K562 (cell line): ENCODE data around the gene UFSP1. TPM values are rescaled to one million over a fixed set of nuclear protein-coding genes. Genes with fewer than 3 reads are reported as not detected.

Experiments
- ATF7 ChIP-seq: fragments of 450-650 bp; IDR thresholded peaks from 2 replicates; pipeline ENCODE4 v1.7.1; 2014; ENCODE audit warnings: mild to moderate bottlenecking, moderate library complexity
- BCL6 ChIP-seq: fragments of 250-450 bp; sonication (Bioruptor Pico); IDR thresholded peaks from 2 replicates; pipeline ENCODE4 v1.4.0; 2020
- DMBX1 ChIP-seq: fragments of 250-450 bp; sonication (Bioruptor Pico); IDR thresholded peaks from 2 replicates; pipeline ENCODE4 v1.8.0; 2022; ENCODE audit warnings: inconsistent platforms, mild to moderate bottlenecking, moderate library complexity, borderline replicate concordance
- ERF ChIP-seq: fragments of 450-650 bp; formaldehyde crosslinking; IDR thresholded peaks from 2 replicates; pipeline ENCODE4 v1.4.0; 2020; ENCODE audit warnings: mild to moderate bottlenecking, mixed read lengths
- FOXK2 ChIP-seq, 2 experiments: fragments of 450-650 bp; IDR thresholded peaks in 1 of 2; conservative IDR thresholded peaks in 1 of 2; 2 replicates each; pipeline ENCODE4 v1.6.1; 2016; ENCODE audit warnings: low read depth in 2 of 2, mild to moderate bottlenecking in 1 of 2
- GATAD2A ChIP-seq: fragments of 450-650 bp; IDR thresholded peaks from 2 replicates; pipeline ENCODE4 v1.6.1; 2017
- GTF2A2 ChIP-seq: IDR thresholded peaks from 2 replicates; pipeline ENCODE4 v1.6.1; 2016; ENCODE audit warnings: mild to moderate bottlenecking, missing genetic modification characterization, missing compliant biosample characterization
- HSF4 ChIP-seq: fragments of 250-450 bp; sonication (Bioruptor Pico); IDR thresholded peaks from 2 replicates; pipeline ENCODE4 v2.1.2; 2022; ENCODE audit warnings: mild to moderate bottlenecking, moderate library complexity, borderline replicate concordance
- SIN3A ChIP-seq, 2 experiments: fragments of 150-350 bp in 1 of 2; IDR thresholded peaks; 2 replicates each; pipeline ENCODE4 v1.6.1; 2011 to 2016; ENCODE audit warnings: borderline replicate concordance in 2 of 2, low read depth in 2 of 2, low read length in 2 of 2, mild to moderate bottlenecking in 2 of 2, moderate library complexity in 2 of 2; ENCODE audit not compliant: control insufficient read depth in 1 of 2
- SRSF3 ChIP-seq: fragments of 200-400 bp; formaldehyde crosslinking; IDR thresholded peaks from 2 replicates; pipeline ENCODE4 v1.6.1; 2016; ENCODE audit warnings: mild to moderate bottlenecking, low read length, moderate library complexity; ENCODE audit not compliant: insufficient read depth
- YY1 ChIP-seq, 3 experiments: IDR thresholded peaks; 2 replicates each; pipeline ENCODE4 v1.6.1; 2011; ENCODE audit warnings: low read length in 2 of 3, mild to moderate bottlenecking in 2 of 3, moderate library complexity in 2 of 3, borderline replicate concordance in 1 of 3, control low read depth in 1 of 3, low read depth in 1 of 3; ENCODE audit not compliant: insufficient read depth in 3 of 3, insufficient replicate concordance in 2 of 3, control insufficient read depth in 1 of 3, insufficient read length in 1 of 3; ENCODE audit errors: extremely low read depth in 1 of 3
- ZNF165 ChIP-seq: fragments of 250-450 bp; sonication (Bioruptor Pico); IDR thresholded peaks from 2 replicates; pipeline ENCODE4 v1.4.0; 2020; ENCODE audit warnings: borderline replicate concordance
- ZNF384 ChIP-seq: IDR thresholded peaks from 2 replicates; pipeline ENCODE4 v1.6.1; 2012; ENCODE audit warnings: low read depth, low read length, improper control_type of control experiment
- ZNF583 ChIP-seq: fragments of 250-450 bp; sonication (Bioruptor Pico); IDR thresholded peaks from 2 replicates; pipeline ENCODE4 v1.4.0; 2020
- ZNF584 ChIP-seq: fragments of 200-800 bp; sonication (Bioruptor generic); IDR thresholded peaks from 2 replicates; pipeline ENCODE4 v1.6.1; 2016; ENCODE audit warnings: low read depth, mild to moderate bottlenecking, missing genetic modification characterization, missing compliant biosample characterization
- ZNF717 ChIP-seq: fragments of 250-450 bp; sonication (Bioruptor Pico); IDR thresholded peaks from 2 replicates; pipeline ENCODE4 v1.5.0; 2021
- polyA plus RNA-seq, 8 experiments: library from polyadenylated mRNA; depleted of rRNA in 4 of 8; stranded (reverse) in 5 of 8; unstranded in 3 of 8; fragments of >200 nt; fragmentation: Nextera tagmentation in 2 of 8; fragmentation: Illumina TruSeq in 1 of 8; extraction: Ambion mirVana in 2 of 8; extraction: Trizol in 1 of 8; gene quantifications; 2 replicates each; pipeline versions ENCODE4 v1.2.1 to v1.2.3, GENCODE V29; 2011 to 2014; ENCODE audit warnings: inconsistent platforms in 1 of 8, missing spikeins in 1 of 8
- total RNA-seq, 7 experiments: library from RNA; depleted of rRNA in 6 of 7; stranded (reverse); fragments of >200 nt in 6 of 7; fragmentation: Illumina TruSeq in 2 of 7; extraction: Trizol in 2 of 7; gene quantifications; 2 replicates each; pipeline versions ENCODE4 v1.2.1 to v1.2.3, GENCODE V29; 2011 to 2021; ENCODE audit warnings: low replicate concordance in 1 of 7
- TF ChIP-seq, protein P1 (sequence below), 2 experiments: IDR thresholded peaks; 2 replicates each; pipeline ENCODE4 v1.6.1; 2011; ENCODE audit warnings: borderline replicate concordance in 1 of 2, control low read depth in 1 of 2, low read depth in 1 of 2, low read length in 1 of 2, mild to moderate bottlenecking in 1 of 2, mixed read lengths in 1 of 2, moderate library complexity in 1 of 2; ENCODE audit not compliant: insufficient read depth in 1 of 2, insufficient read length in 1 of 2, poor library complexity in 1 of 2, severe bottlenecking in 1 of 2; ENCODE audit errors: extremely low read depth in 1 of 2
- TF ChIP-seq, protein P2 (sequence below): fragments of 450-650 bp; IDR thresholded peaks from 2 replicates; pipeline ENCODE4 v1.6.1; 2017; ENCODE audit warnings: antibody characterized with exemption, mild to moderate bottlenecking
- TF ChIP-seq, protein P3 (sequence below), 2 experiments: fragments of 200-800 bp in 1 of 2; sonication (Bioruptor generic) in 1 of 2; sonication (generic) in 1 of 2; formaldehyde crosslinking in 1 of 2; IDR thresholded peaks in 1 of 2; conservative IDR thresholded peaks in 1 of 2; 2 replicates each; pipeline versions ENCODE4 v1.5.0 to v1.6.1; 2016 to 2020; ENCODE audit warnings: missing compliant biosample characterization in 1 of 2, missing genetic modification characterization in 1 of 2, missing genetic modification reagents in 1 of 2

The UFSP1 gene
- total and polyA plus RNA-seq, 9 of the 15 experiments (the other 6 are each of a cell fraction or from before 2014, with no cell fraction given) = 0.50 to 18.8 (median 2.1) TPM

DNA sequence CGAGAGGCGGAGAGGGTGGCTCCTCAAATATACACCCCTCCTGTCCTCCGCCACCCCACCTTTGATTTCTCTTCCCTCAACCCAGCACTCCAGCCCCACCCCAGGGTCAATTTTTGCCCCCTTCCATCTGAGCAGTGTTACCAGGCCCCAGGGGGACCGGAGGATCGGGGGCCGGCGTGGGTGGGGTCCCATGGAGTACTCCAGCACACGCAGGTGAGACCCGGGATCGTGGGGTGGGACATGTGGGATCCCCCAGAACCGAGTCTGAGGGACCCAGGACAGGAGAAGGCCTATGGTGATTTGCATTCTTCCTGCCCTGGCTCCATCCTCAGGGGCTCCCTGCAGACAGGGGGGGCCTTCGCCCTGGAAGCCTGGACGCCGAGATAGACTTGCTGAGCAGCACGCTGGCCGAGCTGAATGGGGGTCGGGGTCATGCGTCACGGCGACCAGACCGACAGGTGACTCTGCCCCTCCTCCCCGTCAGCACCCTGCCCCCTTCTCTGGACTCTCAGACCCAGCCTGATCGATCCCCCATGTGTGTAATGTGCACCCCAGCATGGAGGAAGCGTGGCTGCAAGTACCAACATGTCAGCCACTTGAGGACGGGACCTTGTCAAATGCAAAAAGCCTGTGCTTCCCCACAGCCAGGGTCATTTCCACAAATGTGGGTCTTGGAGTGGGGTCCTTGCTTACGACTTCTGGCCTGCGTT lies 21.6 kb downstream of the UFSP1 start (continued):
- TF ChIP-seq, protein P1, sequence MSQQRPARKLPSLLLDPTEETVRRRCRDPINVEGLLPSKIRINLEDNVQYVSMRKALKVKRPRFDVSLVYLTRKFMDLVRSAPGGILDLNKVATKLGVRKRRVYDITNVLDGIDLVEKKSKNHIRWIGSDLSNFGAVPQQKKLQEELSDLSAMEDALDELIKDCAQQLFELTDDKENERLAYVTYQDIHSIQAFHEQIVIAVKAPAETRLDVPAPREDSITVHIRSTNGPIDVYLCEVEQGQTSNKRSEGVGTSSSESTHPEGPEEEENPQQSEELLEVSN (IDR thresholded peaks at IDR 0.05; ENCODE audit: borderline replicate concordance in 1 of 2, extremely low read depth in 1 of 2, insufficient read depth in 1 of 2, insufficient read length in 1 of 2, low read depth in 1 of 2, low read length in 1 of 2, poor library complexity in 1 of 2, severe bottlenecking in 1 of 2) = peak; percentile 14 to 21
- TF ChIP-seq ZNF384 (no peak), SIN3A (IDR thresholded peaks at IDR 0.05; ENCODE audit: borderline replicate concordance in 2 of 2, control insufficient read depth in 1 of 2, low read depth in 2 of 2, low read length in 2 of 2) (no peak; a peak in 1 of 4 replicates), SRSF3 (0 out of 2 replicates have a peak, but pooled peaks have one; percentile 18), ZNF717 (CRISPR knock-in tag) (no peak), ERF (CRISPR knock-in tag) (peak; percentile 60; the same call in 1 of the 2 replicates), GTF2A2 (tag) (no peak), YY1 (IDR thresholded peaks at IDR 0.05; ENCODE audit: borderline replicate concordance in 1 of 3, control insufficient read depth in 1 of 3, extremely low read depth in 1 of 3, insufficient read depth in 3 of 3, insufficient read length in 1 of 3, insufficient replicate concordance in 2 of 3, low read depth in 1 of 3, low read length in 2 of 3) (peak in 1 of 3 experiments; percentile 48), BCL6 (CRISPR knock-in tag) (no peak), ZNF584 (CRISPR knock-in tag) (0 out of 2 replicates have a peak, but pooled peaks have one; percentile 11), GATAD2A (peak; percentile 25; the same call in 1 of the 2 replicates), ATF7 (0 out of 2 replicates have a peak, but pooled peaks have one; percentile 10), ZNF583 (0 out of 2 replicates have a peak, but pooled peaks have one; percentile 22), ZNF165 (CRISPR knock-in tag) (0 out of 2 replicates have a peak, but pooled peaks have one; percentile 55), FOXK2 (conservative IDR thresholded peaks at IDR 0.05 in 1 of 2, IDR thresholded peaks at IDR 0.05 in 1 of 2; ENCODE audit: low read depth in 2 of 2) (no peak), HSF4 (CRISPR knock-in tag) (0 out of 2 replicates have a peak, but pooled peaks have one; percentile 30), DMBX1 (peak; percentile 28; the same call in 1 of the 2 replicates)
- TF ChIP-seq, protein P2, sequence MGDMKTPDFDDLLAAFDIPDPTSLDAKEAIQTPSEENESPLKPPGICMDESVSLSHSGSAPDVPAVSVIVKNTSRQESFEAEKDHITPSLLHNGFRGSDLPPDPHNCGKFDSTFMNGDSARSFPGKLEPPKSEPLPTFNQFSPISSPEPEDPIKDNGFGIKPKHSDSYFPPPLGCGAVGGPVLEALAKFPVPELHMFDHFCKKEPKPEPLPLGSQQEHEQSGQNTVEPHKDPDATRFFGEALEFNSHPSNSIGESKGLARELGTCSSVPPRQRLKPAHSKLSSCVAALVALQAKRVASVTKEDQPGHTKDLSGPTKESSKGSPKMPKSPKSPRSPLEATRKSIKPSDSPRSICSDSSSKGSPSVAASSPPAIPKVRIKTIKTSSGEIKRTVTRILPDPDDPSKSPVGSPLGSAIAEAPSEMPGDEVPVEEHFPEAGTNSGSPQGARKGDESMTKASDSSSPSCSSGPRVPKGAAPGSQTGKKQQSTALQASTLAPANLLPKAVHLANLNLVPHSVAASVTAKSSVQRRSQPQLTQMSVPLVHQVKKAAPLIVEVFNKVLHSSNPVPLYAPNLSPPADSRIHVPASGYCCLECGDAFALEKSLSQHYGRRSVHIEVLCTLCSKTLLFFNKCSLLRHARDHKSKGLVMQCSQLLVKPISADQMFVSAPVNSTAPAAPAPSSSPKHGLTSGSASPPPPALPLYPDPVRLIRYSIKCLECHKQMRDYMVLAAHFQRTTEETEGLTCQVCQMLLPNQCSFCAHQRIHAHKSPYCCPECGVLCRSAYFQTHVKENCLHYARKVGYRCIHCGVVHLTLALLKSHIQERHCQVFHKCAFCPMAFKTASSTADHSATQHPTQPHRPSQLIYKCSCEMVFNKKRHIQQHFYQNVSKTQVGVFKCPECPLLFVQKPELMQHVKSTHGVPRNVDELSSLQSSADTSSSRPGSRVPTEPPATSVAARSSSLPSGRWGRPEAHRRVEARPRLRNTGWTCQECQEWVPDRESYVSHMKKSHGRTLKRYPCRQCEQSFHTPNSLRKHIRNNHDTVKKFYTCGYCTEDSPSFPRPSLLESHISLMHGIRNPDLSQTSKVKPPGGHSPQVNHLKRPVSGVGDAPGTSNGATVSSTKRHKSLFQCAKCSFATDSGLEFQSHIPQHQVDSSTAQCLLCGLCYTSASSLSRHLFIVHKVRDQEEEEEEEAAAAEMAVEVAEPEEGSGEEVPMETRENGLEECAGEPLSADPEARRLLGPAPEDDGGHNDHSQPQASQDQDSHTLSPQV = peak; percentile 80
- TF ChIP-seq, protein P3, sequence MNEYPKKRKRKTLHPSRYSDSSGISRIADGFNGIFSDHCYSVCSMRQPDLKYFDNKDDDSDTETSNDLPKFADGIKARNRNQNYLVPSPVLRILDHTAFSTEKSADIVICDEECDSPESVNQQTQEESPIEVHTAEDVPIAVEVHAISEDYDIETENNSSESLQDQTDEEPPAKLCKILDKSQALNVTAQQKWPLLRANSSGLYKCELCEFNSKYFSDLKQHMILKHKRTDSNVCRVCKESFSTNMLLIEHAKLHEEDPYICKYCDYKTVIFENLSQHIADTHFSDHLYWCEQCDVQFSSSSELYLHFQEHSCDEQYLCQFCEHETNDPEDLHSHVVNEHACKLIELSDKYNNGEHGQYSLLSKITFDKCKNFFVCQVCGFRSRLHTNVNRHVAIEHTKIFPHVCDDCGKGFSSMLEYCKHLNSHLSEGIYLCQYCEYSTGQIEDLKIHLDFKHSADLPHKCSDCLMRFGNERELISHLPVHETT (CRISPR knock-in tag; conservative IDR thresholded peaks at IDR 0.05 in 1 of 2, IDR thresholded peaks at IDR 0.05 in 1 of 2) = peak in 1 of 2 experiments; percentile 57; a peak in 1 of 4 replicates
